HG02610 (cell line): ENCODE measurements around the gene TFDP2.

ENCODE experiments used
- ATAC-seq: cut with Tn5 transposase; IDR thresholded peaks from one replicate; pipeline ENCODE4 v1.9.1; 2021; ENCODE audit warnings: mild to moderate bottlenecking, moderate library complexity; ENCODE audit not compliant: unreplicated experiment

The TFDP2 gene

DNA sequence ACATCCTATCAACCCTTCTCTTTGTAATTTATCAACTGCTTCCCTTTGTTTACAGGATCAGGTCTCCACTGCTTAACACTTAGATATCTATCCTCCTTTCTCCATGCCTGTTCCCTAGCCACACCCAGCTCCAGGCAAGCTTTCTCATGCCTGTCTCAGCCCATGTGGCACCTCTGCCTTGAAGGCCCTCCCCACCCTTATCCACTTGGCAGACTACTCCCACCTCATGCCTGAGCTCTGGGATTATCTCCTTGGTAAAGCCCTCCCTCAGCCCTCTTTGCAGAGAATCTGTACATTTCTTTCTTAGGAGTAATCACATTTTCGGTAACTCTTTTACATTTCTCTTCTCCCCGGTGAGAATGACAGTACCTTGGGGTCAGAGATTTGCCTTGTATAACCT, 176.9 kb downstream of the TFDP2 start:
- no peak for ATAC-seq

- no peak for ATAC-seq
Measured at GRCh38 chr3:141971571-141971970, 177.8 kb downstream of the TFDP2 start.

- no peak for ATAC-seq
Measured at GRCh38 chr3:141969711-141970110, 179.6 kb downstream of the TFDP2 start.

DNA sequence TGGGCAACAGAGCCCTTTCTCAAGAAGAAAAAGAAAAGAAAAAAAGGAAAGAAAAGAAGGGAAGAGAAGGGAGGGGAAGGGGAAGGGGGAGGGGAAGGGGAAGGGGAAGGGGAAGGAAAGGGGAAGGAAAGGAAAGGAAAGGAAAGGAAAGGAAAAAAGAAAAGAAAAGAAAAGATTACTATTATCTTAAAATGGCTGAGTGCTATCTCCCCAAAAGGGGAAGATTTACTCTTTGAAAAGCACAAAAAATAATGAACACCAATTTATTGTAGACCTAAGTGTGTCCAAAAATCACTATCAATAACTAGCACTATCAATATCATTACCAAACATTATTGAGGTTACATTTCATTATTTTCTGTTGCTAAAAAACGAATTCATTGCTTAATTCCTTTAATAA, 183.9 kb downstream of the TFDP2 start:
- ATAC-seq, result no peak

GRCh38 chr3:141963301-141963700, 186.0 kb downstream of the TFDP2 start:
- no peak for ATAC-seq

GRCh38 chr3:141960731-141961130, 188.6 kb downstream of the TFDP2 start:
- ATAC-seq, result no peak

GRCh38 chr3:141959589-141960554, 189.5 kb downstream of the TFDP2 start:
- ATAC-seq, result no peak

GRCh38 chr3:141955175-141955574, 194.2 kb downstream of the TFDP2 start:
- no peak for ATAC-seq

- no peak for ATAC-seq
Measured at GRCh38 chr3:141952611-141953010, 196.7 kb downstream of the TFDP2 start.

GRCh38 chr3:141950572-141951493, 198.5 kb downstream of the TFDP2 start:
- ATAC-seq, result no peak

DNA sequence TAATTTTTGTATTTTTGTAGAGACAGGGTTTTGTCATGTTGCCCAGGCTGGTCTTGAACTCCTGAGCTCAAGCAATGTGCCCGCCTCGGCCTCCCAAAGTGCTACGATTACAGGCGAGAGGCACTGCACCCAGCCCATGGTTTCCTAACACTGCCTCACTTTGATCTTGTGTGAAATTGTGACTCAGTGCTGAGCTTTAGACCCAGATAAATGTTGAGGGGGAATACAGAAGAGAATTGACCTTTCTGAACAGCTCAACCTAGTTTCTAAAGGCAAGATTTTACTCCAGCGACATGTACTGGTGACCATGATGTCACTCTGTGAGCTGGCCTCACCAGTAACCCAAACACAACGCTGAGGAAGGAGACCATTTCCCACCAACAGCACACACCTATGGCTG, 199.4 kb downstream of the TFDP2 start:
- no peak for ATAC-seq

GRCh38 chr3:141949399-141949798, 199.9 kb downstream of the TFDP2 start:
- ATAC-seq, result no peak

DNA sequence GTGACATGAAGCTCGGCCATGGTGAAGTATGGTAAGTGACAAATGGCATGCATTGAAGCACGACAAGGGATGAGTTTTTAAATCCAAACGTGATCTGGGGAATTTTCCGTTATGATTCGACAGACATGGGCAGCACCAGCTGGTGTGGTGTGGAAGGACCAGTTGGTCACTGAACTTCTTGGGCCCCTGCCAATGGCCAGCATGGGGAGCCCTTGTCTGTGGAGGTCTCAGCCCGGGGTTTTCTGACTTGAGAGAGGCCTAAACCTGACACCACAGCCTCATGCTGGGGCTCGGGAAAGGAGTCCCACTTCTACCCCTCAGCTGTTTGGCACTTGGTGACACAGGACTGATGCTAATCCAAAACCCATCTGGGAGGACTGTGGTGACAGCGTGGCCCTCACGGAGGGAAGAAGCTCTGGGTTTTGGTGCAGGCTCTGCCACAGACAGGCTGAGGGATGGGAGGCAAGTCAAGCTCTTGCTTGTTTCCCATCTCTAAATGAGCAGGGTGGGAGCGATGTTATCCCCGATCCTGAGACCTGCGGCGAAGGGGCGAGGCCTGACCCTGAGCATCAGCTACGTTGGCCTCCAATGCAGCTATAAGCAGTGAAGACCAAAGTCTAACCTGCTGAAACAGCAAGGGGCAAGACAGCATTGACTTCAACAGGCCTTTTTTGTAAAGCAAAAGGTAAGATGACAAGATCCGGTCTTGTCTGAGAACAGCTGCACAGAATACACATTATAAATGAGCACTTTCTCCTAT, 203.4 kb downstream of the TFDP2 start:
- no peak for ATAC-seq

DNA sequence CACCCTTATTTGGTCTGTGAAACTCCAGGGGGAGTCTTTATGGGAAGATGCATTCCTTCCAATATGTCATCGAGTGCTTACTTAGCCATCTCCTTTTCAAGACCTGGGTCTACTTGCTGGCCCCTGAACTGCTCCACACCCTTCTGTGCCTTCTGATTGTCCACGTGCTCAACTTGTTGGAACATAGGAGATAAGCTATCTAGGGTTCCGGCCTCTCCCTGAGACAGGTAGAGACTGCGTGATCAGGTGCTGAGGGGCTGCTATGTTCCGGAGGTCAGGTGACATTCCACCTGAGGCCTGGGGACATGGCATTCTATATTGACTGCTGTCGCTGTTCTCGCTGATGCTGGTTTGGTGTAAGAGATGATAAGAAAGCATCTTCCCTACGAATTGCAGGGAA, 207.3 kb downstream of the TFDP2 start:
- no peak for ATAC-seq

- no peak for ATAC-seq
Measured at GRCh38 chr3:141941093-141941492, 208.3 kb downstream of the TFDP2 start.

DNA sequence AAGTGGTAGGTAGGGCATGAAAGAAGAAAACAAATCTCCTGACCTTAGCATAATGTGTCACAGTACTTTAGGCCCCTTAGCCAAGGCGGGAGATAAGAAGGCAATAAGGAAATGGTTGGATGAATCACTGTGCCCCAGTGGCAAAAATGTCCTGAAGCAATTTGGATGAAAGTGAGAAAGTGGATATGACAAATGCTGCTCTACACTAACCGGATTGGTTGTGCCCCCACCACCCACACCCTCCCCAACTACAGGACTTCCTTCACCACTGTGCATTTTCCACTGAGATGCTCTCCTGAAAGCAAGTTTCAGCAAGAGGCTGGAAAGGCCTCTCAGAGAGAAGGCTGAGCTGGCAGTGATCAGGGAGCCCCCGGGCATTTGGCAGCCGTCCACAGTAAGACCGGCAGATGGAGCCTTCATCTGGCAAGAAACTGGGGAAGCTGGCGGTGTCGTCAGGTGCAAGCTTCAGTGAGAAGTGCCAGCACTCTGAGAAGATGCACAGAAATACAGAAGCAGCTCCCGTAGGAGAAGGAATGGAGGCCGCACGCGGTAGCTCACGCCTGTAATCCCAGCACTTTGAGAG, 209.1 kb downstream of the TFDP2 start:
- no peak for ATAC-seq

GRCh38 chr3:141939759-141940158, 209.6 kb downstream of the TFDP2 start:
- ATAC-seq, result no peak

- no peak for ATAC-seq
Measured at GRCh38 chr3:141938011-141938500, 211.3 kb downstream of the TFDP2 start.

DNA sequence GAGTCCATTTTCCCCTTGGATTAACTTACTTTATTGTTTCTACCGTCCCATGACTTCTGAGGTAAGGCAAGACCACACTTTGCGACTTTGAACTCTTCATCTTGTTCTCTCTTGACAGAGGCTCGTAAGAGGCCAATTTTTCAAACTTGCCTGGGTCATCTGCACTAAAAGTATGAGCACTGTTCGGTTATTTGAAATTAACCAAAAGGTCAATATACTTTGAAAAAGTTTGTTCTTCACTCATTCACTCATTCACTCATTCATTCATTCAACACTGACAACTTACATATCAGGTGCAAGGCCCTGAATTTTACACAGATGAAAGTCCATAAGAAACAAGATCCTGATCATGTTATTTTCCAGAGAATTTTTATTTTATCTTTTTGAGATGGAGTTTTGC, 215.0 kb downstream of the TFDP2 start:
- no peak for ATAC-seq
